ACC112 (cell line): Measurements from ENCODE around the gene POLA2.

Source experiments
- H2AFZ ChIP-seq: fragments of 200-600 bp; sonication (generic); one replicate; pipeline ENCODE4 v1.6.0; 2017; ENCODE audit warnings: antibody characterized with exemption, low read length; ENCODE audit not compliant: unreplicated experiment
- H3K27ac ChIP-seq: fragments of 200-600 bp; sonication (generic); 2 replicates; pipeline ENCODE4 v1.5.1; 2014; ENCODE audit warnings: low read depth, mild to moderate bottlenecking, antibody characterized with exemption, low read length, moderate library complexity
- H3K27me3 ChIP-seq: fragments of 200-600 bp; sonication (generic); 2 replicates; pipeline ENCODE4 v1.6.1; 2014; ENCODE audit warnings: mild to moderate bottlenecking, antibody characterized with exemption, low read length, moderate library complexity, mixed read lengths; ENCODE audit not compliant: insufficient read depth
- H3K36me3 ChIP-seq: fragments of 200-600 bp; sonication (generic); 2 replicates; pipeline ENCODE4 v1.6.1; 2016; ENCODE audit warnings: mild to moderate bottlenecking, antibody characterized with exemption, low read length, moderate library complexity, mixed read lengths; ENCODE audit not compliant: insufficient read depth
- H3K4me1 ChIP-seq: fragments of 200-600 bp; sonication (generic); one replicate; pipeline ENCODE4 v1.6.1; 2016; ENCODE audit warnings: low read length, mixed read lengths; ENCODE audit not compliant: insufficient read depth, unreplicated experiment, control insufficient read depth
- H3K4me3 ChIP-seq: fragments of 200-600 bp; sonication (generic); 2 replicates; pipeline ENCODE4 v1.5.1; 2014; ENCODE audit warnings: mild to moderate bottlenecking, low read depth, low read length
- H3K79me2 ChIP-seq: fragments of 200-600 bp; sonication (generic); one replicate; pipeline ENCODE4 v1.6.0; 2016; ENCODE audit warnings: low read length; ENCODE audit not compliant: control insufficient read depth, unreplicated experiment, insufficient read depth

POLA2 gene

GRCh38 chr11:65298655-65299179, 37.0 kb downstream of the POLA2 start:
- peaks cover 17% of the 10 kb centered on the region; the same call in 1 of the 2 replicates for H3K36me3 ChIP-seq
- 0 out of 2 replicates have a peak overlapping the region, but pooled peaks have one; percentile 5 for H3K27ac ChIP-seq
- no peaks in the 10 kb centered on the region for H3K27me3 ChIP-seq
- no peak overlapping the region for H3K4me3 ChIP-seq
- H3K79me2 ChIP-seq = no peaks in the 10 kb centered on the region
- H3K4me1 ChIP-seq = peaks cover 11% of the 10 kb centered on the region
- H2AFZ ChIP-seq = no peak overlapping the region

GRCh38 chr11:65300621-65301275, 39.0 kb downstream of the POLA2 start:
- peaks cover 11% of the 10 kb centered on the region for H3K4me1 ChIP-seq
- no peaks in the 10 kb centered on the region for H3K79me2 ChIP-seq
- no peak overlapping the region for H3K27ac ChIP-seq
- H3K36me3 ChIP-seq = 0 out of 2 replicates have a peak, but pooled peaks cover 3% of the 10 kb centered on the region
- H3K27me3 ChIP-seq = no peaks in the 10 kb centered on the region
- H2AFZ ChIP-seq = no peak overlapping the region
- no peak overlapping the region for H3K4me3 ChIP-seq

- no peaks in the 10 kb centered on the region for H3K79me2 ChIP-seq
- H3K27me3 ChIP-seq = no peaks in the 10 kb centered on the region
- no peak overlapping the region for H2AFZ ChIP-seq
- H3K36me3 ChIP-seq = 0 out of 2 replicates have a peak, but pooled peaks cover 3% of the 10 kb centered on the region
- peak overlapping the region; percentile 11; the same call in 1 of the 2 replicates for H3K27ac ChIP-seq
- peaks cover 11% of the 10 kb centered on the region for H3K4me1 ChIP-seq
- no peak overlapping the region for H3K4me3 ChIP-seq
Measured at GRCh38 chr11:65301491-65302329, 39.9 kb downstream of the POLA2 start.

GRCh38 chr11:65303555-65303954, 41.8 kb downstream of the POLA2 start:
- no peak overlapping the region for H2AFZ ChIP-seq
- no peak overlapping the region for H3K4me3 ChIP-seq
- H3K27me3 ChIP-seq = no peaks in the 10 kb centered on the region
- H3K4me1 ChIP-seq = peaks cover 24% of the 10 kb centered on the region
- H3K27ac ChIP-seq = no peak overlapping the region
- H3K79me2 ChIP-seq = no peaks in the 10 kb centered on the region
- H3K36me3 ChIP-seq = 0 out of 2 replicates have a peak, but pooled peaks cover 3% of the 10 kb centered on the region

- no peaks in the 10 kb centered on the region for H3K79me2 ChIP-seq
- H3K4me1 ChIP-seq = peaks cover 29% of the 10 kb centered on the region
- no peak overlapping the region for H3K4me3 ChIP-seq
- H3K27me3 ChIP-seq = no peaks in the 10 kb centered on the region
- H3K36me3 ChIP-seq = 0 out of 2 replicates have a peak, but pooled peaks cover 3% of the 10 kb centered on the region
- H3K27ac ChIP-seq = no peak overlapping the region
- H2AFZ ChIP-seq = no peak overlapping the region
Measured at GRCh38 chr11:65304110-65304509, 42.3 kb downstream of the POLA2 start.

GRCh38 chr11:65304613-65305012, 42.9 kb downstream of the POLA2 start:
- Histone ChIP-seq H3K4me1 (peaks cover 30% of the 10 kb centered on the region), H3K27me3 (no peaks in the 10 kb centered on the region), H2AFZ (no peak overlapping the region), H3K4me3 (no peak overlapping the region), H3K36me3 (0 out of 2 replicates have a peak, but pooled peaks cover 3% of the 10 kb centered on the region), H3K79me2 (no peaks in the 10 kb centered on the region), H3K27ac (no peak overlapping the region)

- Histone ChIP-seq H3K36me3 (0 out of 2 replicates have a peak, but pooled peaks cover 3% of the 10 kb centered on the region), H3K27me3 (no peaks in the 10 kb centered on the region), H3K4me3 (no peak overlapping the region), H2AFZ (no peak overlapping the region), H3K4me1 (peaks cover 40% of the 10 kb centered on the region), H3K27ac (no peak overlapping the region), H3K79me2 (peaks cover 5% of the 10 kb centered on the region)
Measured at GRCh38 chr11:65305501-65306268, 43.9 kb downstream of the POLA2 start.

GRCh38 chr11:65307298-65308229, 45.8 kb downstream of the POLA2 start:
- Histone ChIP-seq H3K27ac (peak overlapping the region; percentile 86), H3K27me3 (no peaks in the 10 kb centered on the region), H3K36me3 (0 out of 2 replicates have a peak, but pooled peaks cover 3% of the 10 kb centered on the region), H3K4me3 (no peak overlapping the region), H3K79me2 (peaks cover 5% of the 10 kb centered on the region), H3K4me1 (peaks cover 48% of the 10 kb centered on the region), H2AFZ (no peak overlapping the region)

GRCh38 chr11:65308281-65308891, 46.6 kb downstream of the POLA2 start:
- Histone ChIP-seq H3K79me2 (peaks cover 8% of the 10 kb centered on the region), H3K36me3 (0 out of 2 replicates have a peak, but pooled peaks cover 3% of the 10 kb centered on the region), H3K4me1 (peaks cover 50% of the 10 kb centered on the region), H3K4me3 (no peak overlapping the region; the same call in 1 of the 2 replicates), H2AFZ (no peak overlapping the region), H3K27ac (peak overlapping the region; percentile 86), H3K27me3 (no peaks in the 10 kb centered on the region)
